Stimulated activated CD8-positive, alpha-beta memory T cell treated with anti-CD3 and anti-CD28 coated beads, Interleukin-12 subunit alpha, Interleukin-12 subunit beta, amount 100 ng/mL, for 1 hour (primary cell): ENCODE results near the gene TPP1.

Source experiments
- DNase-seq: peaks from one replicate; pipeline ENCODE4 v3.0.0-alpha.2; 2020; ENCODE audit warnings: low read depth

TPP1 gene

DNA sequence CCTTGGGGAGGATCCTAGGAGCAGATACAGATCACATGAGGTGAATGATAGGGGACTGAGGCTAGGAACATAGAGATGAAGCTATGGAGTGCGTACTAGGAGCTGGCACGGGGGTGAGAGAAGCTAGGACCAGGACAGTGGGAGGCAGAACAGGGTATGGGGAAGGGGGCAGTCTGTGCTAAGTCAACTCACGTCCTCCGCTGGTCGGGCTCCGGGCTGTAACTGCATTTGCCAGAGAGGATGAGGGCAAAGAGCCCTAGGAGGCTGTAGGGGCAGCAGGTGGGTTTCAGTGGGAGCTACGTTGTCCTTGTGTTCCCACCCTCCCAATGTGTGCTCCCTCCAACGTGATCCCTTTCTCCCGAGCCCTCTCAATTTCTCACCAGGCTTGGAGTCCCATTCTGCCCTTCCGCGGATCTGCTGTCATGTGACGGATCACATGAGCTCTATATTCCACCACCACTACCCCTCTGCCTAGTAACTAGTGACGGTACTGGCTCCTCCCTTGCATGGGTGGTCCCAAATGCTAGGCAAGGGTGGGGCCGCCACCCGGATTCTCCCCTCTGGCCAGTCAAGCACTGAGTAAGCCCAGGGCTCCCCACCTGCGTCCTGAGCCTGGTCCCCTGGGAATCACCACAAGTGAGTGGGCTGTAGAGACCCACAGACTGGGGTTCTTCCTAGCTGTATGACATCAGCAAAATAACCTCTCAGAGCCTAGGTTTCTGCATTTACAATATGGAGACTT, at the start of gene TPP1:
TSS of gene TPP1 (minus strand) at position 419 of the 742 bp plus-strand sequence. CDS start at position 397, 22 bp downstream.
- DNase-seq, result peak; percentile 85

DNA sequence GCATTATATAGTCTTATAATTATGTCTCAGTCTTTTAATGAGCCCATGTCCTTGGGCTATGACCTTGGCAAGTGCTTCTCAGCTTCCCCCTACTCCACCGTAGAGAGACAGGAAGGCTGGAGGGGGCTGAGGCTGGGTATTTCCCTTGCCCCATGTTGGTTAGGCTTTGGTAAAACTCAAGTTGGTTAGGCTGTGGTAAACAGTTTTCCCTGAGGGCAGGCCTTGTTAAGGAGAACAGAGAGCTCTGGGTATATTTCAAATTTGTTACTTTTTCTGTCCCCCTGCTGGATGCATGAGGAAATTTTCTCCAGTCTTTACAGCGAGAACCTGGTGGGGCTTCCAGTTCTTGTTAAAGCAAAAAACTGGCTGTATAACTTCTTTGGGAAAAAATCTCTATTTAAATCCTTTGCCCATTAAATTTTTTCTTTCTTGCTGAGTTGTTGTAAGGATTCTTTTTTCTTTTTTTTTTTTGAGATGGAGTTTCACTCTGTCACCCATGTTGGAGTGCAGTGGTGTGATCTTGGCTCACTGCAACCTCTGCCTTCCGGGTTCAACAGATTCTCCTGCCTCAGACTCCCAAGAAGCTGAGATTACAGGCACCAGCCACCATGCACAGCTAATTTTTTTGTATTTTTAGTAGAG, 48.6 kb upstream of the TPP1 start:
- DNase-seq, result no peak

DNA sequence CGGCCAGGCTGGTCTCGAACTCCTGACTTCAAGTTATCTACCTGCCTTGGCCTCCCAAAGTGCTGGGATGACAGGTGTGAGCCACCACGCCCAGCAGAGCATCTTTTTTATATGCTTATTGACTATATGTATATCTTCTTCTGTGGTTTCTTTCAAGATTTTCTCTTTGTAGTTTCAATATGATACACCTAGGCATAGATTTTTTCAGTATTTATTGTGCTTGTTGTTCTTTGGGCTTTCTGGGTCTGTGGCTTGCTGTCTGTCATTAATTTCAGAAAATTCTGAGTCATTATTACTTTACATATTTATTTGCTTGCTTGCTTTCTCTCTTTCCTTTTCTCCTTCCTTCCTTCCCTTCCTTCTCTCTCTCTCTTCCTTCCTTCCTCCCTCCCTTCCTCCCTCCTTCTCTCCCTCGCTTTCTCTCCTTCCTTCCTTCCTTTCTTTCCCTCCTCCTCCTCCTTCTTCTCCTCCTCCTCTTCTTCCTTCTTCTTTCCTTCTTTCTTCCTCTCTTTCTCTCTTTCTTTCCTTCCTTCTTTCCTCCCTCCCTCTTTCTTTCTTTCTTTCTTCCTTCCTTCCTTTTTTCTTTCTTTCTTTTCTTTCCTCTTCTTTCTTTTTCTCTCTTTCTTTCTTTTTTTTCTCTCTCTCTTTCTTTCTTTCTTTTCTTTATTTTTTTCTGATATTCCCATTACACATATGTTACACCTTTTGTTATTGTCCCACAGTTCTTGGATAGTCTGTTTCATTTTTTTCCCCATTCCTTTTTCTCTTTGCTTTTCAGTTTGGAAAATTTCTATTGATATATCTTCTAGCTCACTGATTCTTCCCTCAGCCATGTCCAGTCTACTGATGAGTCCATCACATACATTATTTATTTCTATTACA, 47.3 kb upstream of the TPP1 start:
- no peak for DNase-seq

DNA sequence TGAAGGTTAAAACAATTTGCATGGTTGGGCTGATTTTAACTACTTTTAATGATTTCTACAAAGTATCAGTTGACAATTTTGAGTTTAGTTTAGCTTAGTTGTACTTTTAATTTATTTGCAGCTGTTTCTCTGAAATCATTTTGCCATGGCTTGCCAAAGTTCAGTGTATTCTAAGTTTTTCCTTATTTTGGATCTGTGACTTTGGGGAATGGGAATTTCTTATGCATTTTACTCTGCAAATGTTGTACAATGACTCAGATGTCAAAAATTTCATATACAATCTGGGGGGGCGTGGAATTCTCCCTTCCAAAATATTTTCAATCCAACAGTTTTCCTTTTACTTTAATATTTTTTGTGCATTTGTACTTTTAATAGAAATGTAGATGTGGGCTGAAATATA, 45.3 kb upstream of the TPP1 start:
- no peak for DNase-seq

DNA sequence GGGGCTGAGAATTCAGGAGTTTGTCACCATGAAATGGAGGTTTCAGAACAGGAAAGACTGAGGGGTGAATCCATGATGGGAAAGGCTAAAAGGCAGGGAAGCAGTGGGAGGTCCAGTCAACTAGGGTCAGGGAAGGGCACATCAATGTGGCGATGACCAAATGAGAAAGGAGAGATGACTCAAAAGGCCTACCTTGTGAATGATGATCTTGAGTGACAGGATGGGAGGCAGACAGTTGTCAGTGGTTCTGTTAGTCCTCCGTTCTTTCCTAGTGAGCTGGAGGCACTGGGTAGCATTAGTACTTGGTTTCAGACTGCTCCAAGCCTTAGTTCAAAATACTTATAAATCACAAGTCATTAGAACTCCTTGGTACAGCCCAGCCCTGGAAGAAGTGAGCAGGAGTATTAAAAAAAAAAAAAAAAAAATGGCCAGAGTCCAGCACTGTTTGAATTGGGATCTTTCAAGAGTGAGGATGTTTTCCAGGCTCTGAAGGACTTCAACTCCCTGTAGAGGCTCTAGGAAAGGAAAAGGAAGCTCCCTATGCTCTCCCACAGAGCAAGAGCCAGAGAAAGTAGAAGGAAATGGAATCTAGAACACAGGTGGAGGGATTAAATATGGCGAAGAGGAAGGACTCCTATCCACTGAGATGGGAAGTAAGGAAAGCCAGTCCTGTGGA, 44.7 kb upstream of the TPP1 start:
- DNase-seq, result no peak

GRCh38 chr11:6660712-6661111, 41.5 kb upstream of the TPP1 start:
- DNase-seq, result no peak

DNA sequence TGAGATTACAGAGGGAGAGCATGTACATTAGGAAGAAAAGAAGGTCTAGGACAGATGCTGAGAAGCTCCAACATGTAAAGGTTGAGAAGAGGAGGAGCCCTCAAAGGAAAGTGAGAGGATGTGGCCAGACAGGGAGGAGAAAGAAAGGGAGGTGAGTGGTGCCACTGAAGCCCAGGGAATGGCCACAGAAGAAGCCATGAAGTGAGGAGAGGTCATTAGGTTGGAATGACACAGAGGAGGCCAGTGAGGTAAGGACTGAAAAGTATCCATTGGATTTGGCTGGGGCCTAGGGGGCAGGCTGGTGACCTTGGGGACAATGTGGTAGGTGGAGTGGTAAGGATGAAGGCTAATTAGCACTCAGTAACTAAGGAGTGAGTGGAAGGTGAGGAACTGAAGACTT, 39.4 kb upstream of the TPP1 start:
- DNase-seq, result no peak

DNA sequence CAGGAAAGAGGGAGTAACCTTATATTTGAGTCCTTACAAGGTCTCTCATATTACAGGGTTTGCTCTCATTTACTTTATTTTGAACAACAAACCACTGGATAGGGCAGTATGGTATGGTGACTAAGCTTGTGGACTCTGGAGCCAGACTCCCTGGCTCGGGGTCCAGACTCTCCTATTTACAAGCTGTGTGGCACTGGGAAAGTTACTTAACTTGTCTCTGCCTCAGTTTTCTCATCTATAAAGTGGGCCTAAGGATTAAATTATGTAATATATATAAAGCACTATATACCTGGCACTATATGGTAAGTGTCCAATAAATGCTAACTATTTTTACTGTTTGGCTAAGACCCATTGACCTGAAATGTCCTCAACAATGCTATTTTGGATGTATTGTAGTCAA, 38.1 kb upstream of the TPP1 start:
- DNase-seq, result no peak

DNA sequence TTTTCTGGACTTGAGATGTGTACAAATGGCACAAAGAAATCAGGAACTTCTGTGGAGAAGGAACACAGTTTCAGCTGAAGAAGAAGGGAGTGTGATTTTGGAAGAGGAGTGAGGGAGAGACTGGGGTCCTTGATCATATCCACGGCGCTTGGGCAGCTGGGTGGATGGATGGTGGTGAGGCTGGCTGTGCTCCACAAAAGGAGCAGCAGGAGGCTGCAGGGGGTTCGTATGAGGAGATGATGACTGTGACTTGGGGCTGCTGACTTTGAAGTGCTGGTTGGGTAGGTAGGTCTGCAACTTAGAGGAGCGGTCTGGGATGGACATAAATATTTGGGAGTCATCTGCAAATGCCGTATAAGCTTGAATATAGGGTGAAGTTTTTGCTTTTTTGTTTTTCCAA, 37.7 kb upstream of the TPP1 start:
- no peak for DNase-seq

- DNase-seq, result no peak
Observed at GRCh38 chr11:6656584-6656915, 37.3 kb upstream of the TPP1 start.

DNA sequence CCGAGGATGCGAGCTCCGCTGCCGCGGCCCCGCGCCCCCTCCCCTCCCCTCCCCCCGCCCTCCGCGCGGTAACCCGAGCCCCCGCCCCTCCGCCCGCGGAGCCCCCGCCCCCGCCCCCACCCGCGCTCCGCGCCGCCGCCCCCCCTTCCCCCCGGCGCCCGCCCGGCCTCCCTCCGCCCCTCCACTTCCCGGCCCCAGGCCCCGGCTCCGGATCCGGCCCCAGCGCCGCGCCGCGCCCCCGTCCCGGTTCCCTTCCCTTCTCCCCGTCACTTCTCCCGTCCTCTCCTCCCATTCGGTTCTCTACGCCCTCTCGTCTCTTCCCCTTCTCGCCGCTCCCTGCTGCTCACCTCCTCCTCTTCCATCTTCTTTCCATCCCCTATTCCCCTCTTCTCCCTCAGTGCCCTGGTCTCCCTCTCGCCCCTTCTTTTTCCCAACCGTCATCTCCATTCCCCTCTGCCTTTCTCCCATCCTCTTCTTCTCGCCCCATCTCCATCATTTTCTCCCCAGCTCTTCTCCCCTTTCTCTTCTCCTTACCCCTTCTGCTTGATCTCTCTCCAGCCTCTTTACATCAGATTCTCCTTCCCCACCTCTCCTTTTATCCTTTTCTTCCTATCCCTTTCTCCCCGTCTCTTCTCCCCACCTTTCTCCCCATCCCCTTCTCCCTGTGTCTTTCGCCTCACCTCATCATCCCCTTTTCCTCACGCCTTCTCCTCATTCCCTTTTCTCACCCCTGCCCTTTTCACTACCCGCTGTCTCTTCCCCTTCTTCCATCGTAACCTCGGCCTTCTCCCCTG, 36.8 kb upstream of the TPP1 start, which contains the start of gene DCHS1:
TSS of gene DCHS1 (minus strand) at position 20 of the 794 bp plus-strand sequence. CDS start 14,196 bp downstream, outside the sequence.
- DNase-seq, result no peak

DNA sequence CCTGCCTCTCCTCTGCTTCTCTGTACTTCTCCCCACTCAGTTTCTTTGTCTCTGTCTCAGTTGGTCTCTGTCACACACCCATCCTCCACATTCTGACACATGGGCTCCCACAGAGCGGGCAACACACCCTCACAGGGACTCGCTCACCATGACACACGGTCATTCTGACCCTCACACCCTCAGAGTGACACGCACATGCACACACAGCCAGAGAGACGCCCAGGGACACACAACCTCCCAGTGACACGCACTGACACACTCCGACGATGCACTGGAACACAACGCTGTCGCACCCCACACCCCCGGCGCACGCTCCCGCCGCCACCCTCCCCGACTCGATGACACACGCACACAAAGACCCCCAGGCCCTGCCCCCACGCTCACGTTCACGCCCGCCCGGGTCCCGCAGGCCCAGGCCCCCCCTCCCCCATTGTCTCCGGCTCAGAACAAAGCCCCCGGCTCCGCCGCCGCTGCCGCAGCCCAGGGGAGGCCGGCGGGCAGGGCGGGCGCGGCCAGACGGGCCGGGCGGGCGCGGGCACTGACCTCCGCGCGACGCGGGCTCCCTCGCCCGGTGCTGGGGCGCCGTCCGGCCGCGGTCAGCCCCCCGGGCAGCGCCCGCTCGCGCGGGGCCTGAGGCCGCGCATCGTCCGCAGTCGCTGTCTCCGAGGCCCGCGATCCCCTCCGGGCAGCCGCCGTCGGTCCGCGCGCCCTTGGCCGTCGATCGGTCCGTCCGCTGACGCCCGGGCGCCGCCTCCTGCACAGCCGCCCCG, 36.0 kb upstream of the TPP1 start:
- DNase-seq, result no peak

DNA sequence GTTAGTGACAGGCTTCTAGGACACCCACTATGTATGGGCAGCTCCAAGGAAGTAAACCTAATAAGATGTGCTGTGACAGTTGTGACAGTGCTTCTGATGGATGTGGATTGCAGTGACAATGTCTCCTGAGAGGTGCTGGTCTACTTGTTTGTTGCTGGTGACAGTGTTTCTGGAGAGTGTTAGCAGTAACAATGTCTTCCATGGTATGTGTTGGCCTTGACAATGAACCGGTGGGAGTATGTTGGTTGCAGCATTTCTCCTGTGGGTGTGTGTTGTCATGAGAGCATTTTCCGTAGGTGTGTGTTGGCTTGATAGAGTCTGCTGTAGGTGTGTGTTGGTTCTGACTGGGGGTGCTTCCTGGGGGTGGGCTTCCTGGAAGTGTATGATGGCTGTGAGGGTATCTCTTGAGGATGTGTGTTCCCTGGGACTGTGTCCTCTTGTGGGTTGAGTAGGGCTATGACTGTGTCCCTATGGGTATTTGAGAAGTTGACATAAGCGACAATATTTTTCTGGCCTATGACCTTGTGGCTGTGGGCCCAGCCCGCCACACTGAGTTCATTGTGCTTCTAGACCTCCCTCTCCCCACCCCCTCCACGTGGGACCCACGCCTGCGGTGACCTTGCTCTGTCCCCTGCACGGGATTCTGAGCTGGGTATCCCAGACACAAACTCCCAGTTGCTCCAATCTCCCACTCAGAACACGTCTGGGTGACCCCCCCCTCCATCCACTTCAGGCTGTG, 35.2 kb upstream of the TPP1 start:
- DNase-seq, result no peak

GRCh38 chr11:6653656-6654055, 34.4 kb upstream of the TPP1 start:
- no peak for DNase-seq

DNA sequence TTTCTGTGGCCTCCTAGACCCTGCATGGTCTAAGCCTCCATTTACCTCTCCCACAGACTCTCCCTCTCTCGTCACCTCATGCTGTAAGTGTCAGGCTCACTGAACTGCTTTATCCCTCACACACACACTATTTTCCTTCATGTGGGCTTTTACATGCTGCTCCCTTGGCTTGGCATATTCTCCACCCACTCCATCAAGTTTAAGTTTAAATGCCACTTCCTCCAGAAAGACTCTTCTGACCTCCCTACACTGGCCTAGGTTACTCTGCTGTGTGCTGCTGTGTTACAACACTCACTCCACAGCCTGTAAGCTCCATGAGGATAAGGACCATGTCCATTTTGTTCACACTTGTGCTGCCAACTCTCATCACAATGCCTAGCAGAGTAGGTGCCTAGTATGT, 33.9 kb upstream of the TPP1 start:
- no peak for DNase-seq

DNA sequence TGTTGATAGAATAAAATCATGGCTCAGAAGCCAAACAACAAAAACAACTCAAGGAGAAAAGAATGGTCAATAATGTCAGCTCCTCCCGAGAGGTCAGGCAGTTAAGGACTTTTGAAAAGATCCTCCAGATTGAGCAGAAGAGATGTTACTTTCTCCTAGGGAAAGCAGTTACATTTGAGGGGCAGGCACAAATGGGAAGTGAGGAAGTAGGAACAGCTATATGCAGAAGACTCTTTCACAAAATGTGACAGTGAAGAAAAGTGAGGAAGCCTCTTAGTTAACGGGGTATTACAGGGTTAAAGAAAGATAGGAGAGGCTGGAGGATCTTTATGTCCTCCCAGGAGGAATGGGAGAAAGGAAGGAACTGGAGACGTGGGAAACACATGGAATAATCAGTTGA, 33.0 kb upstream of the TPP1 start:
- DNase-seq, result no peak

DNA sequence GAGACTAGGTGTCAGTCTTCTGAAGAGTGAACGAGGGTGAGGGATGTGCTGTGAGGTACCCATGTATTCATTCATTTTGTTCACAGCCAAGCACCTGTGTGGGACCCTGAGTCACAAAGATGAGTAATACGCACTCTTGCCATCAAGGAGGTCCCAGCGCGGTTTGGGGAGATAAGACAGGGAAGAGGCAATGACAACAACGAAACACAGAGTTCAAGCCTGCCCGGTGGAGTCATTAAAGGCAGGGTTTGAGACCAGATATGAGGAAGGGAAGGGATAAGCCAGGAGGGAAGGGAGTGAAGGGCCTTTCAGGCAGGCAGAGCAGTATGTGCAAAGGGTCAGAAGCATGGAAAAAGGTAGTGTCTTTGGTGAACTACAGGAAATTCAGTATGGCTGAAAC, 31.8 kb upstream of the TPP1 start:
- peak; percentile 22 for DNase-seq

- DNase-seq, result no peak
Observed at GRCh38 chr11:6650104-6650503, 30.9 kb upstream of the TPP1 start.

- no peak for DNase-seq
Observed at GRCh38 chr11:6648501-6648900, 29.3 kb upstream of the TPP1 start.

GRCh38 chr11:6647836-6648235, 28.6 kb upstream of the TPP1 start:
- no peak for DNase-seq
